DMS79 (cell line): ENCODE measurements around the gene TARS1.

Experiments used
- DNase-seq: peaks from one replicate; lab custom pipeline; 2025; lab: John Stamatoyannopoulos, UW

The TARS1 gene

DNA sequence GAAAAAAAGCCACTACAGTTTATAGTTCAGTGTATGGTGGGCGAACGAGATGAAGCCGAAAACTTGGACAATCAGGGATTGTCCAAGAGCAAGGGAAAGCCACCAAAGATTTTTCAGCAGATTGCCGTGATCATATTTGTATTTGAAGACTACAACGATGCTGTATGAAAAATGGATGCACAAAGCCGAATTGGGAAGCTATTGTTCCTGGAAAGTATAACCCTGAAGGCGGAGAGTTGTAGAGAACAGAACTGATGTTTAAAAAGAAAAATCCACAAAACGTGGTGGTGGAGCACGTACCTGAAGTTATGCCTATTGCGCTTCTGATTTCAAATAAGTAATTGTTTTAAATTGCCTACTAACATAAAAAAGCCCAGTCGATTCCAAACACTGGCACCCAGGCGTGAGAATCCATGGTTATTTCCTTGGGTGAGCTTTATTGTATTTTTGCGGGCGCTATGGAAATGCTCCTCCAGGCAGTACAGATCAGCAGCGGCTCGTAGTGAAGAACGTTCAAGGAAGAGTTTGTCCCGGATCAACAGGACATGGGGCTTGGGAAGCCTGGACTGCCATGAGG is 772 bp upstream of the TARS1 start:
- DNase-seq = no peak

DNA sequence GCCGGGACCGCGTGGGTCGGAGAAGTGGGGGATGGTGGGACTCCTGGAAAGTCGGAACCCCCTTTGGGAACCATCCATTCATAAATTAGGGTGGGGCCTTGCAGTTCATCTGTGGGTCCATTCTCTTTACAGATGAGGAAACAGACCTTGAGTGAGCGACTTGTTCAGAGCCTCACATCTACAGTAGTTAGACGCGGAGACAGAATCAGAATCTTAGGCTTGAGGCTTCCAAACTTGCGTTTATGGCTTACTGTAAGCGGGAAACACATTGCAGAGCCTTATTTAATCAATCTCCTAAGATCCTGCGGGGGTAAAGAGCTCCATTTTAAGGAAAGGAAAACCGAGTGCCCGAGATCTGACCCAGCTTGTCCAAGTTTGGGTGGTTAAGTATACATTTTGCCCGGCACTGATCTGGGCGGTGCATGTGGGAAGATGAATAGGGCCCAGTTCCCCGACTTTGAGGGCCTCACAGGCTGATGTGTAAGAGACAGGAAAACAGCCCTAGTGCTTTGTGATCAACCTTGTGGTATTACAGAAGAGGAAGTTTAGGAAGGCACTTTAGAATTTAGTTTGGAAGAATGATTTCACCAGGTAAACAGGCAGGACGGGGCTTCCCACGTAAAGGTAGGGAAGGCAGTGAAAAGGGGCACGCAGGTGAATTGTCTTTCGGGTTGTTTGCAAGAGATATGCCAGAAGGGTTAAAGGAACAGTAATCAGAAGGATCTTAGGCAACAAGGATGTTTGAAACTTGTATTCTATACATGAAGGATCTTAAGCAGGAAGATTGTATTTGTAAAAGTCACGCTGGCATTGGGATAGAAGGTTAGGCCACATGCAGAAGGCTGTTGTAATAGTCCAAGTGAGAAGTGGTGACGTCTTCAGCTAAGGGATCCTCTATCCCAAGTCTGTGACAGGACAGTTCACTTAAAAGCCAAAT is 744 bp downstream of the TARS1 start:
- no peak for DNase-seq

DNA sequence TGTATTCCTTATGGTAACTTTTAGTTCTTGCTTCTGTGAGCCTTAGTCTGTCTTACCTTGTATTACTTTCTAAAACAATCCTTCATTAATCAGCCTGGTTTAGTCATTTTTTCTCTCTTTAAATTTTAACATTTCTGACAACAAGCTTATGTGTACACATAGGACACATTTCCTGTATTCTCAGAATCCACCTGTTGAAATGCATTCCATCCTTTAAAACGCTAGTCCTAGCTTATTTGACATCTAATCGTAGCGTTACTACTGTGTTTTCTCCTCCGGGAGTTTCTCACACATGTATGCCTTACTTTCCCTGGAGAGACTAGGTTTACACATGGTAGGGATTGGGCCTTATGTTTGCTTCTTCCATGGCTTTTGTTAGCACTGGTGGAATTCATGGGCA is 3.8 kb downstream of the TARS1 start:
- no peak for DNase-seq

DNA sequence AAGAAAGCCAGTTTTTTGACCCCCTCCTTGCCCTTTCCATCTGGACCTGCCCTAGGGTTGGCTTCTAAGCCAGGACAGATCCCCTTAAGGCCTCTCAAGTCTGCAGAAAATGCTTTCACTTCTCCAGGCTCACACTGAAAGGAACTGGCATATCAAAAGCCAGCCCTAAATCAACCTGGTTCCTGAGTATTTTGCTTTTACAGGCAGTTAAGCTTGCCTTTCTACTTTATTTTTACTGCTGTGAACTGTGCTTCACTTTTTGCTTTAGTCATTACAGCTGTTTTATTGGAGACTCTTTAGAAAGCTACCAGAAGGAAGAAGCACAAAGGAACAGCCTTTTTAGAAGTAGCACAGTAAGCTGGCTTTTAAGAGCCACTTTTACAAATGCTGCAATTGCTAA is 5.0 kb downstream of the TARS1 start:
- no peak for DNase-seq

DNA sequence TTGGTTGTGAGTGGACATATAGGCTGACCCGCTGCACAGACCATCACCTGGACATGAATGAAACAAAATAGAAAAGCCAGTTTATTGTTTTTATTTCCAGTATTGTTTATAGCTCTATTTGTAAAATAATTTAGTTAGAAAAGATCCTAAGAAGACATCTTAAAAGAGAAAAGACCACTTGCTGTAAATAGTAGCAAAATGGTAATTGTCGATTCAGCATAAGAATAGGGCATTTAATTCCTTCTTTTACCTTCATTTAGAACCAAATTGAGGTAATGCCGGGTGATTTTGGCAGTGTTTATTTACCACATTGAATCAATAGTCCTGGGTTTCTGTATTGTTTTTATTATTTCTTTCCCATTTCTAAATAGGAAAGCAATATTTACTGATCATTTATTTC is 7.4 kb downstream of the TARS1 start:
- DNase-seq = no peak

DNA sequence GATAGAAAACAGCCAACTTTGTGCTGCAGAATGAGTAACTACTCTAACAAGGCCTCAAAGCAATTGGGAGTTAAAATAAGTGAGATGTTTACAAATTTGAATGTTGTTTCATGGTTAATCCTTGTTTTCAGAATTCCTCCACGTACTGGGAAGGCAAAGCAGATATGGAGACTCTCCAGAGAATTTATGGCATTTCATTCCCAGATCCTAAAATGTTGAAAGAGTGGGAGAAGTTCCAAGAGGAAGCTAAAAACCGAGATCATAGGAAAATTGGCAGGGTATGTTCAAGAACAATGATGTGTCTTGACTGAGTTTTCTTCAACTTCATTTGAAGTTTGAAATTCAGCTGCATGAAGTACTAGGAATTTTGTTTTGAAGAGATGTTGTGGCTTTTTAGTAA is 16.4 kb downstream of the TARS1 start:
- no peak for DNase-seq

DNA sequence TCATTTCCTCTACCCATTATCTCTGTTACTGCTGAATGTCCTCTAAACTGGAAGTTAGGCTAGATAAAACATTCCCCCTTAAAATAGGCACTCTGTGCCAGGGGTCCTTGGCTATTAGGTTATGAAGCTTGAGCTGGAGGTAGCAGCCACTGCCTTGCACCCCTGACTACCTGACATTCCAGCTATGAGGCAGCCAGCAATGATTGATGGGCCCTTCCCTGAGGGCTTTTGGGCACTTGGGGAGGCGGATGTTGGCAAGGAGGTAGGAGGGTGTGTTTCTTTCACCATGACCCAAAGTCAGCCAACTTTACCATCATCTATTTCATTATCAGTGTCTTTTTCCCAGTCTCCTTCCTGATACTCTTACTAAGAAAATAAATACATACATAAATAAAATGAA is 17.1 kb downstream of the TARS1 start:
- no peak for DNase-seq

DNA sequence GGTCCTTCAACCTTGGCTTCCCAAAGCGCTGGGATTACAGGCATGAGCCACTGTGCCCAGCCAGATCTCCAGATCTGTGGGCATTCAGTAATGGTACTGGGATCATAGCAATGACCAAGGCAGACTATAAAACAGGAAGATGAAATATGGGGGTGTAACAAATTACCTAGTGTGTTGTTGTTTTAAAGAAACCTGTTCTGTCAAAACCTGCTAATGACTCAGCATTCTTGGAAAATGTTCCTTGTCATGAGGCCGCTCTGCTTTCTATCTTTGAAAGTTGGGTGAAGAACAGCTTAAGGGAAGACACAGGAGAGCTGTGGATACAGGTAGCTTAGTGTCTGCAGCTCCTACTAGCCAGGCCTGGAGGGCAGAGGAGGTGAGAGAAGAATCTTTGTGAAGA is 19.4 kb downstream of the TARS1 start:
- DNase-seq = no peak

DNA sequence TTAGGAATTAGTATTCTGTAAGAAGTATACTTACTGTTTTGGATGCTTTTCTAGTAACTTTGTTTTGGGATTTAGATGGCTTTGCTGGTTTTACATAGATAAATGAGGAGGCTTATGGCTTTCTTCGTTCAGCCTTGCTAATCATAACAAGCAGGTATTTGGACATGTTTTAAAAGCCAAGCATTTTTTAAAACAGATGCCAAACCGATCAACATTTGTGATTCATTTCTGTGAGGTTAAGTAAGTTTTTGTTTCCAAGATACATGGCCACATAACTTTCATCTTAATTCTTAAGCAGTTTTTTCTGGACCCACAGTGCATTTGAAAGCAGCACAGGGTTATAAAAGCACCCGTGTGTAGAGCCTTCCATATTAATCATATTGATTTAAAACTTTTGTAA is 21.7 kb downstream of the TARS1 start:
- DNase-seq = no peak

DNA sequence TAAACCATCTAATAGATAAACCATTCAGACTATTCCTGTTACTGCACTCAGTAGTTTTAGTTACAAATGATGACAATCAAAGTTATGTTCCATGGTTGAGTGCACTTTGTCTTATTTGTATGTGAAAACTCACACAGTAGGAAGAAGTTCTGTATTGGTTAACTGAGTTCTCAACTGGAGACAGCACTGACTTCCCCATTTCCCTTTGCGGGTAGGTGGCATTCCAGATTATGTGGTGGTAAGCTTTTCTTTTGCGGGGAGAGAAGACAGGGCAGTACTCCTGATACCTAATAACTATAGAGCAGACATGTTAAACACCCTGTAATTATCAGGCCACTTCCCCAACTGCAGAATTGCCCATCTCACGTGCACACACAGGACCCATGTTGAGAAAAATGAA is 24.4 kb downstream of the TARS1 start:
- no peak for DNase-seq

DNA sequence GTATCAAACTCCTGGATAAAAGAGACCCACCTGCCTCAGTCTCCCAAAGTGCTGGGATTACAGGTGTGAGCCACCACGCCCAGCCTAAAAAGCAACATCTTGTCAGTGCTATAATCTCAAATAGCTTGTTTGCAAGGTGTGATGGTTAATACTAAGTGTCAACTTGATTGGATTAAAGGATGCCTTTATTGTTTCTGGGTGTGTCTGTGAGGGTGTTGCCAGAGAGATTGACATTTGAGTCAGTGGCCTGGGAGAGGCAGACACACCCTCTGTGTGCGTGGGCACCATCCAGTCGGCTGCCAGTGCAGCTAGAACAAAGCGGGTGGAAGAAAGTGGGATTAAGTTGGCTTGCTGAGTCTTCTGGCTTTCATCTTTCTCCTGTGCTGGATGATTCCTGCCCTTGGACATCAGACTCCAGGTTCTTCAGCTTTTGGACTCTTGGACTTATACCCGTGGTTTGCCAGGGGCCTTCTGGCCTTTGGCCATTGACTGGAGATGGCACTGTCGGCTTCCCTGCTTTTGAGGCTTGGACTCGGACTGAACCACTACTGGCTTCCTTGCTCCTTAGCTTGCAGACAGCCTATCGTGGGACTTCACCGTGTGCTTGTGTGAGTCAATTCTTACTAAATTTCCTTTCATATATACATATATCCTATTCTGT is 28.1 kb downstream of the TARS1 start:
- DNase-seq = no peak

DNA sequence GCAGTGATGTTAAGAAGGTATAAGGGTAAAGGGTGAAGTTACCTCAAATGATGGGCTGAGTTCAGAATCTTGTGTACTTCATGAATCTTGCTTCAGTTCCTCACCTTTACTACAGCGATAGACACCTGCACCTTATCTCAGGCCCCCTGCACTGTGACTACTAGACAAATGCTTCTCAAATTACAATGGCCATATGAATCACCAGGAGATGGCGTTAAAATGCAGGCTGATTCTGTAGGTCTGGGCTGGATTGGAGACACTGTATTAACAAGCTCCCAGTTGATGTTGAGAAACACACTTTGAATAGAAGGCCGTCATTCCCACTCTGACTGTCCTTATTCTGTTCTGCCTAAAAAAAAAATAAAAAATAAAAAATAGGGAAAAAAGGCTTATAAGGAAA is 29.8 kb downstream of the TARS1 start:
- DNase-seq = no peak

DNA sequence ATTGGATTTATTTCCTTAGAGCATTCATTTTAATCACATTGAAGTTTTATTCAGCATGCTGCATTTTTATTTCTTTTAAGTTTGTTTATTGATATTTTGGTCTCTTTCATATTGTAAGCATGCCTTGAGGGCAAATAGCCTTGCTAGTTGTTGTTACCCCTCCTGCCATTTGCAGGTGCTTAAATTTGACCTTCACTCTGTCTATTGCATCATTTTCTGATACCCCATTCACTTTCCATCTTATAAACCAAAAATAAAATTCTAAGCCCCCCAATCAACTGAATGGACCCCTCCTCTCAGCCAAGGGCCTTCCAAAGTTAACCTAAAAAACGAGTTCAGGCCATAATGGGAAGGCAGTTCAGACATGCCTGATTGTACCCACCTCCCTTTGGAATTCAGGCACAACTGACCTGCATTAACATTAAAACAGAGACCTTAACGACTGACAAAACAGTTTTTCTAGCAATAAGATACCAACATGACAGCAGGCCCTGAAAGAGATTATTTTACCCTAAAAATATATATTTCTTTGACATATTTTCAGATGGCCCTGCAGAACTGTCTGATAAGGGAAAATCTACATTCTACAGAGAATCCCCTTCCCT is 32.1 kb downstream of the TARS1 start:
- DNase-seq = no peak

DNA sequence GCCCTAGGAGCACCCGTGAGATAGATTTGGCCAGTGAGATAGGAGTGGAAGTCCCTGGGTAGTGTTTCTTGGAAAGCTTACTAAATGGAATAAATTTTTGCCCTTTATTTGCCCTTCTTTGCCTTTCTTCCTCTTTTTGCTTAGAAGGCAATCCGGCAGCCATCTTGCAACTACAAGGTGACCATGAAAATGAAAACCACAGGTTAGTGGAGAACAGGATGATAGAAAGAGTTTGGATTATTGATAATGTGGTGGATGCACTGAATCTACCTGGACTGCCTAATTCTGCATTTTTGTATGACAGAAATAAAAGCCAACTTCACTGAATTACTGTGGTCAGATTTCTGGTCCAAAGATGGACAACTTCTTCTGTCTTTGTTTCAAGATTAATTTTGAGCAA is 33.2 kb downstream of the TARS1 start:
- no peak for DNase-seq

DNA sequence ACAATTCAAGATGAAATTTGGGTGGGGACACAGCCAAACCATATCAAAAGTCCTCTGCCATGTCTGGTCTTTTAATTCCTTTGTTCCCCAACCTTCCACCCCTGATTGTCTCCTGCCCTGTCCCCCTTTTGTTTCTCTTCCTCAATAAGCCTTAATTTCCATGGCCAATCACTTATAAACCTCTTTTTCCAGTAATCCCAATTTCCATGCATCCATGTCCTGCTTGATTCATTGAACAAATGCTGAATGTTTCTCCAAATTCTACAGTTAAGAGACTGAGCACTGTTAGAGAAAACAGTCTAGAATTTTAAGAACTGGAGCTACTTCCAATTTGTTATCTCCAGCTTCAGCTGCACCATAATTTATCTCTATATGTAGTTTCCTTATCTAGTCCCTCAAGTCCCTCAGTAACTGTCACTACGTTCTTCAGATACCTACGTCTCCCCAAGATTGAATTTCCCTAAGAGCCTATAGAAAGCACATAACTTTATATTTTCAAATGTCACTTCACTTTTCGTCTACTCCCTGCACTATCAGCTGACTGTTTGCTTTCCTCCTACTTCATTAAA is 34.2 kb downstream of the TARS1 start:
- no peak for DNase-seq

DNA sequence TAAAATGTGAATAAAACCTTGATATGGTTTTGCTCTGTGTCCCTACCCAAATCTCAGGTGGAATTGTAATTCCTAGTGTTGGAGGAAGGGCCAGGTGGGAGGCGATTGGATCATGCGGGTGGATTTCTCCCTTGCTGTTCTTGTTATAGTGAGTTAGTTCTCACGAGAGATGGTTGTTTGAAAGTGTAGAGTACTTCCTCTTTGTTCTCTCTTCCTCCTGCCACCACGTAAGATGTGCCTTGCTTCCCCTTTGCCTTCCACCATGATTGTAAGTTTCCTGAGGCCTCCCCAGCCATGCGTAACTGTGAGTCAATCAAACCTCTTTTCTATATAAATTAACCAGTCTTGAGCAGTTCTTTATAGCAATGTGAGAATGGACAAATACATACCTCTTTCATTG is 34.9 kb downstream of the TARS1 start:
- no peak for DNase-seq

DNA sequence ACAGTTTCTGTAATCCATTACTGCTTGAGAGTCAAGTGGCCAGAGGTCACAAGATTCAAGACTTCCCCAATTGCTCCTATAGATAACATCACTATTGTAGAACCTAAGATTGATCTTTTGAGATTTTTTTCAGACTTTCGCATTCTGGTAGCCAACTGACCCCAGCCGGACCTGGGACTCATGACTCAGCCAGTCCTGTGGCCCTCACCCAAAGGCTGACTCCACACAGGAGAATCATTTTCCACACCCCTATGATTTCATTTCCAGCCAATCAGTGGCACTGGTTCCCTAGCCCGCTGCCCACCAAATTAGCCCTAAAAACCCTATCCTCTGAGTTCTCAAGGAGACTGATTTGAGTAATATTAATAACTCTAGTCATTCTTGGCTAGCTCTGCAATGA is 36.2 kb downstream of the TARS1 start:
- no peak for DNase-seq

DNA sequence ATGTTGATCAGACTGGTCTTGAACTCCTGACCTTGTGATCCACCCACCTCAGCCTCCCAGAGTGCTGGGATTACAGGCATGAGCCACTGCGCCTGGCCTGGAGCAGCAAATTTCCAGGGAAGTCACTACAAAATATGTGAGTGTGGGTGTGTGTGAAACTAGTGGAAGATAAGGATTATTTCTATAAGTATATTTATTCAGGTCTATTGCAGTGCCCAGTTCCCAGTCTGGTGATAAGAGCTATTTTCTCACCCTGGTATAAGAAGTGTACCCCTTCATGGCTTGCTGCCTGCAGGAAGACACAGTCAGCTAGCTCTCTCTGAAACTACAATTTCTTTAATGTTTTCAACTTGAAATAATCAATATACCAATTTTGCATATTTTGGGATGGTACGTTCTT is 37.1 kb downstream of the TARS1 start:
- no peak for DNase-seq

DNA sequence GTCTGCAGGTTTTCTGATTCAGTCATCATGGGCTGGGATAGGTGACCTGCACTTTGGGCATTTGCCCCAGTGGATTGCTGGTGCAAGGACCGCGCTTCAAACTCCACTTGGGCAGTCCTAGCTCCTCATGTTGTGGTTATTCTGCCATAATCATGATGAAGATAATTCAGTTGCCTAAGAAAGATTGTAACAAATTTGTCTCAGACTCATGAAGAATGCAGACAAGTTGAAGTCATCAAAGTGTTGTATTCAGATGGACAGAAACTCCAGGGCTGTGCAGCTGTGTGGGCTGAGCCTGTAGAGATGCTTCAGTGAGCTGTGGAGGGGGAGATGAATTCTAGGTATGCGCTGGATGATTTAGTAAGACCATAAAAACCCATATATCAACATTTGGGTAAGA is 38.5 kb downstream of the TARS1 start:
- DNase-seq = no peak

DNA sequence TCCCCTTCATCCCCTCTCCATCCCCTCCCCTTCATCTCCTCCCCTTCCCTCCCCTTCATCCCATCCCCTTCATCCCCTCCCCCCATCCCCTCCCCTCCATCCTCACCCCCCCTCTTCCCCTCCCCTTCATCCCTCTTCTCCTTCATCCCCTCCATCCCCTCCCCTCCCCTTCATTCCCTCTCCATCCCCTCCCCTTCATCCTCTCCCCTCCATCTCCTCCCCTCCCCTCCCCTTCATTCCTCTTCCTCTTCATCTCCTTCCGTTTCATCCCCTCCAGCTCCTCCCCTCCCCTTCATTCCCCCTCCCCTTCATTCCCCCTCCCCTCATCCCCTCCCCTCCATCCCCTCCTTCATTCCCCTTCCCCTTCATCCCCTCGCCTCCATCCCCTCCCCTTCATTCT is 40.1 kb downstream of the TARS1 start:
- no peak for DNase-seq

DNA sequence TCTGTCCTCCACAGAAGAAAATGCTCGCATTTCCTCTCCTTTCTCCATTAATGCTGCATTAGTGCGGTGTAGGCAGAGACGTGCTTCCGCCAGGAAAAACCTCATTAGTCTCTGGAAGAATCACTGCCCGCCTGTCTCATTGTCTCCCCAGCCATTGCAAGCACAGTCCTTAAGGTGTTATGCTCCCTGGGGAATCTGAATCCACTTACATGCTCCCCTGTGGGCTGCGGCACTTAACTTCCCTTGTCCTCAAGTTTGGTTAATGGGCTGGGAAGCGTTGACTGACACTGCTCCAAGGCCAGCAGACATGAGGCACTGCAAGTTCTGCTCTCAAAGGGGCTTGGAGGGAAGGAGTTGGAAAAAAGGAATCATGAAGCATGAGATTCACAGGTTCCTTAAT is 41.6 kb downstream of the TARS1 start:
- DNase-seq = no peak

DNA sequence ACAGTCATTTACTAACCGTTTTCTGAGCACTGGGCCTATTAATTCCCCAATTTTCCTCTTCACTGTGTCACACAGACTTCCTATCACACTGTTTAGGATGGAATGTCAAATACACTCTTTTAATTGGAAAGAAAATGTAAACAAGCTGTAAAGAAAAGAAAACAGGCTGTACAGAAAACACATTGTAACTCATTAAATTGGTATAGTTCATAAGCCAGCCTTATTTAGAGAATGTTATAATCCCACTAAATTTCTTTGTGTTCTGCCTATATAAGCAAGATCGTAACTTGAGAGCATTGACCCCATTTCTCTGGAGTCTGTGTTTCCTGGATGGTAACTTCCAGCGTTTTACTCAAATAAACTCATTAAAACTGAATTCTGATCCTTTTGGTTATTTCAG is 46.5 kb downstream of the TARS1 start:
- DNase-seq = no peak
